HFFc6 (cell line): Measurements from ENCODE around the gene CCDC71. TPM values are rescaled to one million over a fixed set of nuclear protein-coding genes. Genes with fewer than 3 reads are reported as not detected.

ENCODE experiments used
- DNase-seq: peaks from one replicate; pipeline ENCODE4 v3.0.0-alpha.2; 2018
- H3K27ac Mint-ChIP-seq: 2 replicates; pipeline ENCODE4 v1.8.0; 2020; ENCODE audit warnings: mild to moderate bottlenecking, mixed read lengths
- H3K27me3 Mint-ChIP-seq: 2 replicates; pipeline ENCODE4 v1.8.0; 2021; ENCODE audit warnings: mild to moderate bottlenecking, moderate library complexity, mixed read lengths; ENCODE audit not compliant: insufficient read depth
- H3K36me3 Mint-ChIP-seq: 2 replicates; pipeline ENCODE4 v1.8.0; 2021; ENCODE audit warnings: low read depth, mixed read lengths
- H3K4me1 Mint-ChIP-seq: 2 replicates; pipeline ENCODE4 v1.8.0; 2020; ENCODE audit warnings: low read depth, mixed read lengths
- H3K4me3 Mint-ChIP-seq: 2 replicates; pipeline ENCODE4 v1.8.0; 2020; ENCODE audit warnings: mild to moderate bottlenecking, moderate library complexity, mixed read lengths
- H3K9me3 Mint-ChIP-seq: 2 replicates; pipeline ENCODE4 v1.8.0; 2020; ENCODE audit warnings: mild to moderate bottlenecking, mixed read lengths
- CTCF ChIP-seq: fragments of 200-600 bp; sonication (generic); IDR thresholded peaks from 2 replicates; pipeline ENCODE4 v1.5.0; 2021; ENCODE audit warnings: antibody characterized with exemption, mild to moderate bottlenecking
- long read RNA-seq: library from polyadenylated mRNA; unstranded; transcript quantifications from one replicate; pipeline ENCODE4 v2.0.0, GENCODE V29; 2019
- total RNA-seq, 6 experiments: library from RNA; stranded (reverse); fragmentation: NEBNext Ultra II Directional; extraction: Animal tissue kit (Norgen Biotek cat#: 25700); gene quantifications; 2 replicates in 1 of 6; 3 replicates in 5 of 6; pipeline ENCODE4 v1.2.3, GENCODE V29; 2021

Gene CCDC71
- total RNA-seq, result 10 to 100 TPM; 20.0 to 23.7 (median 21.9) TPM
- long read RNA-seq, partial matches to known transcripts, result 1 of 1 reads
- long read RNA-seq, other reads (novel, unspliced or antisense), result 0 of 1 reads

GRCh38 chr3:49165771-49166751 lies at the start of gene CCDC71:
CCDC71 (minus strand) TSS chr3:49166331; CDS start chr3:49164208, 2,123 bp downstream.
- DNase-seq, result peak; percentile 14
- peaks cover 13% of the 10 kb centered on the region for H3K36me3 Mint-ChIP-seq
- H3K4me3 Mint-ChIP-seq, result peak within 1 kb of the TSS; percentile 94
- peak within 1 kb of the TSS; percentile 85 for H3K27ac Mint-ChIP-seq
- peaks cover 7% of the 10 kb centered on the region for H3K27me3 Mint-ChIP-seq
- no peaks in the 10 kb centered on the region for H3K9me3 Mint-ChIP-seq
- TF ChIP-seq CTCF, result no peak
- peaks cover 20% of the 10 kb centered on the region for H3K4me1 Mint-ChIP-seq

- Mint-ChIP-seq H3K27me3 (peaks cover 6% of the 10 kb centered on the region), H3K4me3 (no peak overlapping the region), H3K36me3 (peaks cover 4% of the 10 kb centered on the region; the same call in 1 of the 2 replicates), H3K27ac (no peak overlapping the region), H3K9me3 (peaks cover 11% of the 10 kb centered on the region), H3K4me1 (peaks cover 10% of the 10 kb centered on the region)
- no peak for DNase-seq
- no peak for TF ChIP-seq CTCF
These were observed 47.9 kb upstream of the CCDC71 start for GRCh38 chr3:49213998-49214397.

- peaks cover 8% of the 10 kb centered on the region for H3K27me3 Mint-ChIP-seq
- H3K4me3 Mint-ChIP-seq, result no peak overlapping the region
- H3K36me3 Mint-ChIP-seq, result peaks cover 4% of the 10 kb centered on the region; the same call in 1 of the 2 replicates
- no peak for TF ChIP-seq CTCF
- H3K4me1 Mint-ChIP-seq, result peaks cover 6% of the 10 kb centered on the region
- DNase-seq, result no peak
- H3K27ac Mint-ChIP-seq, result no peak overlapping the region
- H3K9me3 Mint-ChIP-seq, result peaks cover 11% of the 10 kb centered on the region
These were observed 47.4 kb upstream of the CCDC71 start for GRCh38 chr3:49213541-49213943.

- Mint-ChIP-seq H3K27ac (no peak overlapping the region), H3K4me1 (no peaks in the 10 kb centered on the region), H3K4me3 (no peak overlapping the region), H3K36me3 (no peaks in the 10 kb centered on the region), H3K9me3 (no peaks in the 10 kb centered on the region), H3K27me3 (peaks cover 7% of the 10 kb centered on the region)
- TF ChIP-seq CTCF, result no peak
- no peak for DNase-seq
These were observed 33.8 kb upstream of the CCDC71 start for GRCh38 chr3:49199900-49200281.

- peaks cover 4% of the 10 kb centered on the region for H3K27me3 Mint-ChIP-seq
- no peaks in the 10 kb centered on the region for H3K4me1 Mint-ChIP-seq
- no peak overlapping the region for H3K4me3 Mint-ChIP-seq
These were observed 33.2 kb upstream of the CCDC71 start for GRCh38 chr3:49199239-49199899.

More at GRCh38 chr3:49199239-49199899, 33.2 kb upstream of the CCDC71 start:
- no peaks in the 10 kb centered on the region for H3K9me3 Mint-ChIP-seq
- no peak overlapping the region for H3K27ac Mint-ChIP-seq
- H3K36me3 Mint-ChIP-seq, result no peaks in the 10 kb centered on the region
- DNase-seq, result no peak
- no peak for TF ChIP-seq CTCF
